ENCODE results near the gene CORO2B.
A peak's percentile ranks its signal among the peaks of the same experiment; 100 is the strongest.

Gene CORO2B

GRCh38 chr15:68557469-68558317 is 21.1 kb upstream of the CORO2B start:
- in situ Hi-C loops (cut with MboI; ENCODE audit: low sequenced_read_pairs, unreplicated experiment), result loop anchor here (10.0 kb wide), 2 partner anchors 117 to 317 kb away; no protein-coding TSS in a partner anchor
- DNase-seq (ENCODE audit: low spot score), result no peak
- TF ChIP-seq CTCF (IDR thresholded peaks at IDR 0.05; ENCODE audit: borderline replicate concordance, control extremely low read depth, extremely low read depth, insufficient read depth, missing control alignments), result no peak

- no peak for DNase-seq (ENCODE audit: low spot score)
- in situ Hi-C loops (cut with MboI; ENCODE audit: low sequenced_read_pairs, unreplicated experiment), result loop anchor here (10.0 kb wide), 2 partner anchors 116 to 316 kb away; no protein-coding TSS in a partner anchor
Measured at GRCh38 chr15:68558318-68559305, 20.2 kb upstream of the CORO2B start.

GRCh38 chr15:68559345-68560310 is 19.2 kb upstream of the CORO2B start:
- DNase-seq (ENCODE audit: low spot score), result peak; percentile 89
- in situ Hi-C loops (cut with MboI; ENCODE audit: low sequenced_read_pairs, unreplicated experiment), result loop anchor here (10.0 kb wide), 2 partner anchors 115 to 315 kb away; no protein-coding TSS in a partner anchor

More at GRCh38 chr15:68558318-68559305, 20.2 kb upstream of the CORO2B start:
- no peak for TF ChIP-seq CTCF (IDR thresholded peaks at IDR 0.05; ENCODE audit: borderline replicate concordance, control extremely low read depth, extremely low read depth, insufficient read depth, missing control alignments)

GRCh38 chr15:68560501-68561113 is 18.2 kb upstream of the CORO2B start:
- no peak for TF ChIP-seq CTCF (IDR thresholded peaks at IDR 0.05; ENCODE audit: borderline replicate concordance, control extremely low read depth, extremely low read depth, insufficient read depth, missing control alignments)
- in situ Hi-C loops (cut with MboI; ENCODE audit: low sequenced_read_pairs, unreplicated experiment), result no loop called here
- no peak for DNase-seq (ENCODE audit: low spot score)

More at GRCh38 chr15:68559345-68560310, 19.2 kb upstream of the CORO2B start:
- TF ChIP-seq CTCF (IDR thresholded peaks at IDR 0.05; ENCODE audit: borderline replicate concordance, control extremely low read depth, extremely low read depth, insufficient read depth, missing control alignments), result peak; percentile 95

GRCh38 chr15:68561171-68561900 is 17.5 kb upstream of the CORO2B start:
- in situ Hi-C loops (cut with MboI; ENCODE audit: low sequenced_read_pairs, unreplicated experiment), result no loop called here
- TF ChIP-seq CTCF (IDR thresholded peaks at IDR 0.05; ENCODE audit: borderline replicate concordance, control extremely low read depth, extremely low read depth, insufficient read depth, missing control alignments), result no peak
- DNase-seq (ENCODE audit: low spot score), result no peak
